ENCODE results near the gene ATXN7L2. TPM values are rescaled to one million over a fixed set of nuclear protein-coding genes. Genes with fewer than 3 reads are reported as not detected.

Gene ATXN7L2
- total and polyA plus RNA-seq, 10 of the 15 experiments (the other 5 are each of a cell fraction or from before 2014, with no cell fraction given), result 0.27 to 7.4 (median 4.9) TPM

- DNase-seq (ENCODE audit: low read depth, low spot score), result peak; percentile 26
- ChIA-PET POLR2A (interaction anchor here (0.8 to 2.4 kb wide), 3 partner anchors 10 to 14 kb away, joined by 3 to 10 read pairs (median 3); no protein-coding TSS in a partner anchor), RAD21 (ENCODE audit: unreplicated experiment) (interaction anchor here (0.8 to 1.5 kb wide), 3 partner anchors 15 to 19 kb away, joined by 4 to 7 read pairs (median 4); no protein-coding TSS in a partner anchor), SMC1A (ENCODE audit: uncharacterized antibody, unreplicated experiment) (interaction anchor here (0.8 to 15.8 kb wide), 7 partner anchors 9 to 48 kb away, joined by 3 to 205 read pairs (median 3); no protein-coding TSS in a partner anchor), CTCF (interaction anchor here (1.6 to 26.7 kb wide), 3 partner anchors 9 to 19 kb away, joined by 3 to 1280 read pairs (median 240); partner anchors contain the start of genes CYB561D1 and GPR61)
- BruUV-seq (replicated peaks), result no TSS peak
- no peak overlapping the region for H2AFZ ChIP-seq (ENCODE audit: control insufficient read depth, low read depth, low read length)
- no peak for FAIRE-seq
- in situ Hi-C loops (cut with MboI), result no loop called here
- no peak overlapping the region for H3K9ac ChIP-seq (ENCODE audit: control insufficient read depth, insufficient read depth, low read length)
- no peaks in the 10 kb centered on the region for H3K27me3 ChIP-seq (replicated peaks in 1 of 2; ENCODE audit: control insufficient read depth in 2 of 2, insufficient read depth in 2 of 2, low read length in 1 of 2)
- no peaks in the 10 kb centered on the region for H3K36me3 ChIP-seq (ENCODE audit: control insufficient read depth in 2 of 2, insufficient read depth in 2 of 2, low read length in 1 of 2)
- no peaks in the 10 kb centered on the region for H4K20me1 ChIP-seq (ENCODE audit: control insufficient read depth, insufficient read depth)
- H3K27ac ChIP-seq (ENCODE audit: control insufficient read depth, insufficient read depth), result no peak overlapping the region
- peak; percentile 85 for ATAC-seq
- H3K4me1 ChIP-seq (ENCODE audit: control insufficient read depth, insufficient read depth, low read length), result 0 out of 2 replicates have a peak, but pooled peaks cover 3% of the 10 kb centered on the region
- no peaks in the 10 kb centered on the region for H3K79me2 ChIP-seq (ENCODE audit: control insufficient read depth, insufficient read depth, low read length)
- no peak overlapping the region for H3K4me3 ChIP-seq
- intact Hi-C loops (cut with micrococcal nuclease; ENCODE audit: unreplicated experiment), result no loop called here
- no peak overlapping the region for H3K4me2 ChIP-seq (ENCODE audit: control insufficient read depth, insufficient read depth)
- no peaks in the 10 kb centered on the region for H3K9me3 ChIP-seq (replicated peaks; ENCODE audit: control insufficient read depth, insufficient read depth, low read length)
- WGBS (ENCODE audit: insufficient coverage, insufficient replicate concordance, low lambda C conversion rate, missing lambda C conversion rate), result 6% methylated on average over 2 of the region's 2 CpGs
- TF ChIP-seq NFYB (IDR thresholded peaks at IDR 0.05; ENCODE audit: insufficient read depth, low read depth, low read length) (no peak), BHLHE40 (IDR thresholded peaks at IDR 0.05; ENCODE audit: borderline replicate concordance in 1 of 2, low read depth in 2 of 2, low read length in 1 of 2) (0 out of 4 replicates have a peak, but pooled peaks of 1 of the 2 experiments have one; percentile 13), JUND (IDR thresholded peaks at IDR 0.05; ENCODE audit: low read depth, low read length) (0 out of 2 replicates have a peak, but pooled peaks have one; percentile 8), TBL1XR1 (IDR thresholded peaks at IDR 0.05; ENCODE audit: low read depth, low read length) (no peak), SIN3A (IDR thresholded peaks at IDR 0.05; ENCODE audit: low read depth, low read length) (no peak), MYB (IDR thresholded peaks at IDR 0.05; ENCODE audit: borderline replicate concordance, low read depth, low read length) (no peak), MEF2B (IDR thresholded peaks at IDR 0.05; ENCODE audit: partially characterized antibody, poor library complexity, severe bottlenecking) (peak; percentile 10), MTA2 (IDR thresholded peaks at IDR 0.05; ENCODE audit: low read depth) (peak; percentile 93), IKZF2 (IDR thresholded peaks at IDR 0.05) (peak; percentile 30 to 41; a peak in 3 of 4 replicates), ESRRA (IDR thresholded peaks at IDR 0.05; ENCODE audit: low read length) (no peak), HDGF (IDR thresholded peaks at IDR 0.05) (no peak), ZNF592 (IDR thresholded peaks at IDR 0.05) (no peak), EP300 (IDR thresholded peaks at IDR 0.05; ENCODE audit: borderline replicate concordance in 1 of 2, control insufficient read depth in 1 of 2, low read depth in 2 of 2, low read length in 2 of 2) (peak in 1 of 2 experiments; percentile 60; a peak in 1 of 4 replicates), NRF1 (conservative IDR thresholded peaks at IDR 0.05; ENCODE audit: low read depth, low read length) (no peak), CBFB (IDR thresholded peaks at IDR 0.05; ENCODE audit: low read depth) (no peak), IKZF1 (conservative IDR thresholded peaks at IDR 0.05) (0 out of 2 replicates have a peak, but pooled peaks have one; percentile 15), RUNX3 (IDR thresholded peaks at IDR 0.05; ENCODE audit: low read length) (peak; percentile 17; the same call in 1 of the 2 replicates), IRF3 (IDR thresholded peaks at IDR 0.05) (no peak)
These were observed 29.5 kb downstream of the ATXN7L2 start for GRCh38 chr1:109513110-109513710.

Data from GM12878 (cell line).